Inferior parietal cortex (tissue), 1 donor: Measurements from ENCODE around the gene TRIM8.
A peak's percentile ranks its signal among the peaks of the same experiment; 100 is the strongest.
"Not testable (repeated sequence)": the region's sequence is repeated elsewhere in the genome, so short reads cannot be mapped to it uniquely, and the experiment has no call there.

Experiments
- DNase-seq: peaks from one replicate; pipeline ENCODE4 v3.0.0-alpha.2; 2016; ENCODE audit errors: extremely low spot score

TRIM8 gene

DNA sequence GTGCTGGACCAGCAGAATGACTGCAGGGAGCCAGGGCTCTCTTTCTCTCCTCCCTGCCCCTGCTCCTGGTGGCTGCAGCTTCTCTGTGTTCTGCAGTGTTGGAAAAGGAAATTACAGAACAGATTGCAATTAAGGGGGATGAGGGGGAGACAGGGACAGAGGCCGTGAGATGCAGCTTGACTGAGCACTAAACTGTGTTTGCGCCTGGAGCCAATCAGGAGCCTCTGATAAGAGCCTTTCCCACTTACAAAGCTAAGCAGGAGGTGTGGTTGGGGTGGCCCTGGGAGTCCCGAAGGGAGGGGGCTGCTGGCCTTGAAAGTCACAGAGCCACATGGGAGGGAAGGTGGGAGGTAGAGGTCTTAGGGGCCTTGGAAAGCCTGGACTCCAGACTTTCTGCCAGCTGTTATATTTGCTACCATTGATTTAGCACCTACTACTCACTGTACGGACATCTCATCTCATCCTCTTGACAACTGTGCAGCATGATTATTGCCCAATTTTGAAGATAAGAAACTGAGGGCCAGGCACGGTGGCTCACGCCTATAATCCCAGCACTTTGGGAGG is 26.7 kb downstream of the TRIM8 start:
- no peak for DNase-seq

- no peak for DNase-seq
These were observed 29.0 kb downstream of the TRIM8 start for GRCh38 chr10:102673236-102673818.

DNA sequence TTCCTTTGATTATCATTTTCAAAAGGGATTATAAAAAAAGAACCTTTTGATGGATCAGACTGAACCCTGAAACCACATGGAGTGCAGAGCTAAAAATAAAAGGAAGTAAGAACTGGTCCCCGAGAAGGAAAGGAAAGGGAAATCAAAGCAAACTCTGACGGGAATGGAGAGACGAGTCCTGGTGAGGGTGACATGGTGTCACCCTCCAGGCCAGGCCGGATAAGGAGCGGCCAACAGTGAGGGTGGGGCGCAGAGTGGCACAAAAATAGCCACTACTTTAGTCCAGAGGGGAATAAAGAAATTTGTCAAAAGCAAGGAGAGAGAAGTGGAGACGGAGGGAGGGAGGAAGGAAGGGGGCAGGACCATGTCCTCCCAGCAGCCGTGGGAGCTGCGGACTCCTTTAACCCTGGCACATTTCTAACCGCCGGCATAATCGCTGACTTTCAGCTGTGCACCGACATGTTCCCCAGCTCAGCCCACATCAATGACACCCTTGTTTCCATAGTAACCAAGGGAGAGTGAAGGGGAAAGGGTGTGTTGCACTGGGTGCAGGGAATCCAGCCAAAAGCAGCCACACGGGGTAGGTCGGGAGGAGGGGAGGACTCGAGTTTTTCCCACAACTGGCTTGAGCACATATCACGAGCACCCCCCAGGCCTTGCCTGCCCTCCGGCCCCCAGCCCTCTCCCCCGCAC is 29.7 kb downstream of the TRIM8 start:
- DNase-seq, result peak; percentile 74

- no peak for DNase-seq
These were observed 30.3 kb downstream of the TRIM8 start for GRCh38 chr10:102674566-102674965.

GRCh38 chr10:102675011-102675665 is 30.9 kb downstream of the TRIM8 start:
- DNase-seq, result no peak

- no peak for DNase-seq
These were observed 31.6 kb downstream of the TRIM8 start for GRCh38 chr10:102675666-102676533.

GRCh38 chr10:102676534-102677315 is 32.4 kb downstream of the TRIM8 start:
- DNase-seq, result no peak

GRCh38 chr10:102677331-102678067 is 33.2 kb downstream of the TRIM8 start:
- DNase-seq, result no peak

- DNase-seq, result no peak
These were observed 33.8 kb downstream of the TRIM8 start for GRCh38 chr10:102678068-102678400.

DNA sequence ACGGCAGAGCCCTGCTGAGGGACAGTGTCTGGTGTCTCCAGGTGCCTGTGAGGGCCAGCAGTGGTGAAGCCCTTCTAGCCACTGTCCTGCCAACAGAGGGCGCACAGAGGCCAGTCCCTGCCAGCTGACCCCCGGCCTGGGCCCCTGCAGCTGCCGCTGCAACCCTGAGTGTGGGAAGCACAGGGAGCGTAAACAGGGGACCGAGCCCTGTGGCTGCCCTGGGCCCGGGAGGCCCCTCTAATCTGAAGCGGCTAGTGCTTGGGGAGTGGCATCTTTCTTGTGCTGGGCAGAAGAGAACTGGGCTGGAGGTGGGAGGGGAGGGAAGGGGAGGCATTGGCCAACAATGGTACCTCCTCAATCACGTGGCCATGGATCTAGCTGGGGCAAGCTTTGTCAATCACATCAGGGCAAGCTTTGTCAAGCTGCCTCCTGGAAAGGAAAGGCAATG is 34.6 kb downstream of the TRIM8 start:
- no peak for DNase-seq

DNA sequence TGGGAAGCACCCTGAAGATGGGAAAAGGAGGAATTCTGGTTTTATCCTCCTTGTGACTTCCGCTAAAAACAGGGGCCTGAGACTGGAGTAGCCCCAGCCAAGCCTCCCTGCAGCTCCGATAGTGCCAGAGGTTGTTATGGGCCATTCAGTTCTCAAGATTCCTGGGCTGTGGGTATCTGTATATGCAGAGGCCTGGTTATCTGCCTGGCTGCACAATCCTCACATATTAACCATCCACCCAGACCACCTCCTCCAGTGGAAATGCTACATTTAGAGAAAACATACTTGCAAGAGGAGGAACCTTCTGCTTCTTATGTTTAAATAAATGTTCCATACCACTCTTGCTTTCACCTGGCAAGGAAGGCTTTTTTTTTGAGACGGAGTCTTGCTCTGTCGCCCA is 35.3 kb downstream of the TRIM8 start:
- DNase-seq, result no peak

DNA sequence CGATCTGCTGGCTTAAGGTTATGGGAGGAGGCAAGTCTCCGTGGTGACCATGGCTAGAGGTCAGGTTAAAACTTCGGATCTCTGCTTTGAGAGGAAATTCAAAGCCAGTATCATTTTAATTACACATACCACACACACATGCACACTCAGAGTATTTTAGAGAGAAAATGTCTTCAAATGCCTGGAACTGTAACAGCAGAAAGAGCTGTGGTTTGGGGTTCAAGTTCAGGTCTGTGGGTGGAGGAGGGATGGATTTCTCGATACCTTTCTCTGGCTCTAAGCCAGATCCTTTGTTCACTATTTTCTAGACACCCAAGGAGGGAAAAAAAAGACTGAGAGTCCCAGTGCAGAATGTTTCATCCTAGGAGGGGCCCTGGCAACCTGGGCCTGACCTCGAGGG is 37.4 kb downstream of the TRIM8 start:
- no peak for DNase-seq

GRCh38 chr10:102682416-102682815 is 38.1 kb downstream of the TRIM8 start:
- DNase-seq, result no peak

- no peak for DNase-seq
These were observed 38.7 kb downstream of the TRIM8 start for GRCh38 chr10:102682981-102683380.

- DNase-seq, result no peak
These were observed 39.5 kb downstream of the TRIM8 start for GRCh38 chr10:102683736-102684135.

DNA sequence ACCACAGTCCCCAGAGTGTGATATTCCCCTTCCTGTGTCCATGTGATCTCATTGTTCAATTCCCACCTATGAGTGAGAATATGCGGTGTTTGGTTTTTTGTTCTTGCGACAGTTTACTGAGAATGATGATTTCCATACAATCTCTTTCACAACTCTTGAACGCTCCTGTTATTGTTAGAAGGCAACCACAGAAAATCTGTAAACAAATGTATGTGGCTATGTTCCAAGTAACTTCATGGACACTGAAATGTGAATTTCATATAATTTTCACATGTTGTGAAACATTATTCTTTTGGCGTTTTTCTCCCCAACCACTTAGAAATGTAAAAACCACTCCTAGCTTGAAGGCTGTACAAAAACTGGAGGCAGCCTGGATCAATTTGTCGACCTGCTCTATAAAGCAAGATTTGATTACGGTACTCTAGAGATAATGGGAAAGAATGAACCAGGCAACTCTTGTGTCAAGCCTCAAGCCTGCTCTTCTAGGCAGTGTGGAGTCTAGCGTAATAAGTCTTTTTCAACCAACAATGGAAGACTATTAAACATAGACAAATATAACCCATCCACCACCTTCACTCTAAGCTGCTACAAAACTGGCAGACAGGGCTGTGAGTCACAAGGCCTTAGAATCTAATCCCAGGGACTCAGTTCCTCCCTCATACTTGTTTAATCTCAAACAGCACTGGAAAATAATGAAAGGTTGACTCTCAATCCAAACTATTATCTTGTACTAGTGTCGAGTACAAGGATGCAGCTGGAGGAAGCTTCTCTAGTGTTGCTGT is 47.2 kb downstream of the TRIM8 start:
- DNase-seq, result no peak

DNA sequence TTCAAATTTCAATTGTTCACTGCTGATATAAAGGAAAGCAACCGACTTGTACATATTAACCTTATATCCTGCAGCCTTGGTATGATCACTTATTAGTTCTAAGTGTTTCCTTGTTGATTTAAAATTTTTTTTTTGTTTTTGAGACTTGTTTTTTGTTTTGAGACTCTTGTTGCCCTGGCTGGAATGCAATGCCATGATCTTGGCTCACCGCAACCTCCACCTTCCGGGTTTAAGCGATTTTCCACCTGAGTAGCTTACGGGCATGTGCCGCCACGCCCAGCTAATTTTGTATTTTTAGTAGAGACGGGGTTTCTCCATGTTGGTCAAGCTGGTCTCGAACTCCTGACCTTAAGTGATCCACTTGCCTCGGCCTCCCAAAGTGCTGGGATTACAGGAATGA is 51.1 kb downstream of the TRIM8 start:
- not testable (repeated sequence) for DNase-seq

DNA sequence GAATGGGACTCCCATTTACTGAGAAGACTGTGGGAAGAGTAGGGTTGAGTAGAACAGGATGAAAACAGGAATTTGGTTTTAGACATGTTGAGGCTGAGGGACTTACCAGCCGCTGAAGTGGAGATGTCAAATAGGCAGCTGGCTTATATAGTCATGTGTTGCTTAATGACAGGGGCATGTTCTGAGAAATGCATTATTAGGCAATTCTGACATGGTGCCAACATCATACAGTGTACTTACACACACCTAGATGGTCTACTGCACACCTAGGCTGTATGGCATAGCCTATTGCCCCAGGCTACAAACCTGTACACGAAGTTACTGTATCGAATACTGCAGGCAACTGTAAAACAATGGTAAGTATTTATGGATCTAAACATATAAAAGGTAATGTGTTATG is 52.5 kb downstream of the TRIM8 start:
- no peak for DNase-seq

- no peak for DNase-seq
These were observed 54.6 kb downstream of the TRIM8 start for GRCh38 chr10:102698894-102699293.

DNA sequence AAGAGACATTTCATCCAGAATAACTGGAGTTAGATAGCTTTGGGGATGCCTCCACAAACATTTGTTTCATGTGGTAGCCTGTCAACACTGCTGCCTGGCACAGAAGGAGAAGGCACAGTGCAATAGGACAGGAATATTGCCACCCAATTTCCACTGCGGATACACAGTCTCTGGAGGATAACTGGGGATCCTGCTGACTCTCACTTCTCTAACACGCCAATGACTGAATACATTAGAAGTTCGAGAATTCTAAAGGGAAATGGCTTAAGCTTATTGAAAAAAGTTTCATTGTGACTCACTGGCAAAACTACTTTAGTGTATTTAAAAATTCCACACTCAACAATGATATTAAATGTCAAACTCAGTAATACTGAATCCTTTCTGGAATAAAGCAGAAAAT is 57.0 kb downstream of the TRIM8 start:
- DNase-seq, result no peak
